GM12874 (cell line): ENCODE measurements around the gene ZBTB21.

Source experiments
- TF ChIP-seq, protein P1 (sequence below): IDR thresholded peaks from 2 replicates; pipeline ENCODE4 v1.5.1; 2011; ENCODE audit warnings: low read depth, mild to moderate bottlenecking, control low read depth, low read length, moderate library complexity; ENCODE audit not compliant: insufficient read depth

The ZBTB21 gene

GRCh38 chr21:42032266-42032665 is 22.1 kb upstream of the ZBTB21 start:
- TF ChIP-seq, protein P1, sequence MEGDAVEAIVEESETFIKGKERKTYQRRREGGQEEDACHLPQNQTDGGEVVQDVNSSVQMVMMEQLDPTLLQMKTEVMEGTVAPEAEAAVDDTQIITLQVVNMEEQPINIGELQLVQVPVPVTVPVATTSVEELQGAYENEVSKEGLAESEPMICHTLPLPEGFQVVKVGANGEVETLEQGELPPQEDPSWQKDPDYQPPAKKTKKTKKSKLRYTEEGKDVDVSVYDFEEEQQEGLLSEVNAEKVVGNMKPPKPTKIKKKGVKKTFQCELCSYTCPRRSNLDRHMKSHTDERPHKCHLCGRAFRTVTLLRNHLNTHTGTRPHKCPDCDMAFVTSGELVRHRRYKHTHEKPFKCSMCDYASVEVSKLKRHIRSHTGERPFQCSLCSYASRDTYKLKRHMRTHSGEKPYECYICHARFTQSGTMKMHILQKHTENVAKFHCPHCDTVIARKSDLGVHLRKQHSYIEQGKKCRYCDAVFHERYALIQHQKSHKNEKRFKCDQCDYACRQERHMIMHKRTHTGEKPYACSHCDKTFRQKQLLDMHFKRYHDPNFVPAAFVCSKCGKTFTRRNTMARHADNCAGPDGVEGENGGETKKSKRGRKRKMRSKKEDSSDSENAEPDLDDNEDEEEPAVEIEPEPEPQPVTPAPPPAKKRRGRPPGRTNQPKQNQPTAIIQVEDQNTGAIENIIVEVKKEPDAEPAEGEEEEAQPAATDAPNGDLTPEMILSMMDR, result no peak

GRCh38 chr21:42031816-42032215 is 21.7 kb upstream of the ZBTB21 start:
- TF ChIP-seq, protein P1, result no peak

DNA sequence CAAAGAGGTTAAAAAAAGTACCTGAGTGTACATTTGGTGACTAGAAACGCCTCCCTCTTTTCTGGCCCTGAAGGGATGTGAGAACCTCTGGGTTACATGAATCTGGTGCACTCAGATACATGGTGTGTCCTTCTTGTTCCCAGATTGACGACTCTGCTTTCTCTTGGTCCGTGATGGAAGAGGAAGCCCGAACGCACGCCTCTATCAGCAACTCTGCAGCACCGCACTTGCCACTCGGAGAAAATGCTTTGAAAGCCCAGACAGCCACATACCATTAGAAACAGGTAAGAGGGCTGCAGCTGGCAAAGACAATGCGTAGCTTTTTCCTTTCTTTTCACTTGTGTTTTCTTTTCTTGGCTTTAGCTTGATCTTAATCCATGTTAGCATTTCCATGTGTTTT is 21.1 kb upstream of the ZBTB21 start:
- TF ChIP-seq, protein P1, result no peak

- TF ChIP-seq, protein P1, result no peak
These were observed 20.2 kb upstream of the ZBTB21 start for GRCh38 chr21:42030311-42030710.

GRCh38 chr21:42028766-42029425 is 18.7 kb upstream of the ZBTB21 start:
- TF ChIP-seq, protein P1, result no peak

- TF ChIP-seq, protein P1, result no peak
These were observed 17.9 kb upstream of the ZBTB21 start for GRCh38 chr21:42027822-42028765.

DNA sequence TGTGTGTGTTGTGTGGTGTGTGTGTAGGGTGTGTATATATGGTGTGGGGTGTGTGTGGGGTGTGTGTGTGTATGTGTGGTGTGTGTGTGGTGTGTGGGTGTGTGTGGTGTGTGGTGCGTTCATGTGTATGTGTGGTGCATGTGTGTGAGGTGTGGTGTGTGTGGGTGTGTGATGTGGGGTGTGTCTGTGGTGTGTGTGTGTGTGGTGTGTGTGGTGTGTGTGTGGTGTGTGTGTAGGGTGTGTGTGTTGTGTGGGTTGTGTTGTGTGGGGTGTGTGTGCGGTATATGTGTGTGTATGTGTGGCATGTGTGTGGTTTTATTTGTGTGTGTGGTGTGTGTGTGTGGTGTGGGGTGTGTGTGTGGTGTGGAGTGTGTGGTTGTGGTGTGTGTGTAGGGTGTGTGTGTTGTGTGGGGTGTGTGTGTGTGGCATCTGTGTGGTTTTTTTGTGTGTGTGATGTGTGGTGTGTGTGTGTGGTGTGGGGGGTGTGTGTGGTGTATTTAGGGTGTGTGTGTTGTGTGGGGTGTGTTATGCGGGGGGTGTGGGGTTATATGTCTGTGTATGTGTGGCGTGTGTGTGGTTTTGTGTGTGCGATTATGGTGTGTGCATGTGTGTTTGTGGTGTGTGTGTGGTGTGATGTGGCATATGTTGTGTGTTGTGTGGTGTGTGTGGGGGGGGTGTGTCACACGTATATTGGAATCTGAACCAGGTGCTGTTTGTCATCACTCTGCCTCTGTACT is 17.1 kb upstream of the ZBTB21 start:
- TF ChIP-seq, protein P1, result no peak
